HEK293T (cell line): ENCODE data around the gene RPRD1B.

Experiments
- CTCF ChIA-PET: fragments of 350-600 bp; formaldehyde crosslinking; extraction: SDS; loops from one replicate; lab custom pipeline; 2021; ENCODE audit warnings: antibody characterized with exemption, inconsistent platforms; lab: Yijun Ruan, JAX
- POLR2A ChIA-PET: fragments of 350-600 bp; formaldehyde crosslinking; extraction: SDS; loops from one replicate; lab custom pipeline; 2020; ENCODE audit warnings: antibody characterized with exemption, inconsistent platforms; lab: Yijun Ruan, JAX
- DNase-seq: peaks from one replicate; pipeline ENCODE4 v3.0.0; 2012; ENCODE audit warnings: mixed read lengths; ENCODE audit errors: extremely low spot score
- ARNT ChIP-seq: fragments of 450-650 bp; IDR thresholded peaks from 2 replicates; pipeline ENCODE4 v1.6.1; 2017; ENCODE audit warnings: mild to moderate bottlenecking
- BHLHE40 ChIP-seq: fragments of 450-650 bp; IDR thresholded peaks from 2 replicates; pipeline ENCODE4 v1.6.1; 2016; ENCODE audit warnings: mild to moderate bottlenecking, moderate library complexity, borderline replicate concordance
- CTBP1 ChIP-seq: fragments of 450-650 bp; IDR thresholded peaks from 2 replicates; pipeline ENCODE4 v1.6.1; 2016; ENCODE audit warnings: borderline replicate concordance
- ELF4 ChIP-seq: fragments of 450-650 bp; IDR thresholded peaks from 2 replicates; pipeline ENCODE4 v1.6.1; 2017; ENCODE audit warnings: antibody characterized with exemption
- FOXA1 ChIP-seq: fragments of 450-650 bp; IDR thresholded peaks from 2 replicates; pipeline ENCODE4 v1.6.1; 2016; ENCODE audit warnings: mild to moderate bottlenecking
- FOXK2 ChIP-seq: fragments of 450-650 bp; IDR thresholded peaks from 2 replicates; pipeline ENCODE4 v1.6.1; 2016; ENCODE audit warnings: mild to moderate bottlenecking
- FOXM1 ChIP-seq: fragments of 450-650 bp; IDR thresholded peaks from 2 replicates; pipeline ENCODE4 v1.6.1; 2017; ENCODE audit warnings: mild to moderate bottlenecking, borderline replicate concordance
- HDGF ChIP-seq: fragments of 450-650 bp; IDR thresholded peaks from 2 replicates; pipeline ENCODE4 v1.6.1; 2017; ENCODE audit warnings: antibody characterized with exemption, borderline replicate concordance
- L3MBTL2 ChIP-seq: fragments of 450-650 bp; conservative IDR thresholded peaks from 2 replicates; pipeline ENCODE4 v1.6.1; 2016; ENCODE audit warnings: mild to moderate bottlenecking
- NFRKB ChIP-seq: fragments of 450-650 bp; IDR thresholded peaks from 2 replicates; pipeline ENCODE4 v1.6.1; 2016; ENCODE audit warnings: mild to moderate bottlenecking, moderate library complexity
- SP1 ChIP-seq: fragments of 450-650 bp; IDR thresholded peaks from 2 replicates; pipeline ENCODE4 v1.6.1; 2017
- SUZ12 ChIP-seq: fragments of 450-650 bp; IDR thresholded peaks from 2 replicates; pipeline ENCODE4 v1.6.1; 2016; ENCODE audit warnings: mild to moderate bottlenecking
- TARDBP ChIP-seq: fragments of 450-650 bp; IDR thresholded peaks from 2 replicates; pipeline ENCODE4 v1.6.1; 2016
- ZNF384 ChIP-seq: fragments of 450-650 bp; IDR thresholded peaks from 2 replicates; pipeline ENCODE4 v1.6.1; 2016
- TF ChIP-seq, protein P1 (sequence below): fragments of 450-650 bp; IDR thresholded peaks from 2 replicates; pipeline ENCODE4 v1.6.1; 2016

The RPRD1B gene

DNA sequence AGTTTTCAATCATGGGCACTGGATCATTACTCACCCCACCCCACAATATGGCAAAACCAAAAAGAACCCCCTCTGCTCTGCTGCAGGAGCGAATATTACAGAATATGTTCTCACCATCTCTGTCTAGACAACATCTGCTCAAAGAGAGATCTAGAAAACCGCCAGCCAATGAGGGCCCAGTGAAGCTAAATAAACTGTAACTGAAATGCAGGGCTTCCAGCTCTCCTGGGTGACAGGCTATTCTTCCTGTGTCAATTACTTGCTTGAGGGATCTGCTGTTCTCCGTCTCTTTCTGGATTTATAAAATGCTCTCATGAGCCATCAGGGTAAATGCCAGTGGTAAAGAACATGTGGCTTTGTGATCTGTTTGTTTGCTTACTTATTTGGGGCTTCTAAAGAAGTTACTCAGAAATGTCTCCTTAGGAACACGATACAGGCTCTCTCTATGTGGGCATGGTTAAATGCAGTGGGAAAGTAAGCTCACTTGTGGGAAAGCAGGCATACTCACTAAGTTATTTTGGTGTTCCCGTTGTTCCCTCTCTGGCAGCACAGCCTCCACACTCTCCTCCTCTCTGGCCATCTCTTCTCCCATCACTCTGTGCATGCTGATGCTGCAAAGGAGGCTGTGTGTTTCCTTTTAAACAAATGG is 45.1 kb upstream of the RPRD1B start:
- CTCF ChIA-PET = interaction anchor here (0.6 kb wide), 1 partner anchor 11 kb away, joined by 5 read pairs; no protein-coding TSS in a partner anchor
- POLR2A ChIA-PET = no interaction called here
- no peak for DNase-seq
- TF ChIP-seq ARNT (no peak), ZNF384 (no peak), BHLHE40 (no peak), SP1 (no peak), ELF4 (no peak), CTBP1 (no peak), SUZ12 (no peak), HDGF (no peak), FOXK2 (no peak), TARDBP (no peak), FOXA1 (no peak), FOXM1 (no peak), NFRKB (no peak), L3MBTL2 (no peak)
- TF ChIP-seq, protein P1, sequence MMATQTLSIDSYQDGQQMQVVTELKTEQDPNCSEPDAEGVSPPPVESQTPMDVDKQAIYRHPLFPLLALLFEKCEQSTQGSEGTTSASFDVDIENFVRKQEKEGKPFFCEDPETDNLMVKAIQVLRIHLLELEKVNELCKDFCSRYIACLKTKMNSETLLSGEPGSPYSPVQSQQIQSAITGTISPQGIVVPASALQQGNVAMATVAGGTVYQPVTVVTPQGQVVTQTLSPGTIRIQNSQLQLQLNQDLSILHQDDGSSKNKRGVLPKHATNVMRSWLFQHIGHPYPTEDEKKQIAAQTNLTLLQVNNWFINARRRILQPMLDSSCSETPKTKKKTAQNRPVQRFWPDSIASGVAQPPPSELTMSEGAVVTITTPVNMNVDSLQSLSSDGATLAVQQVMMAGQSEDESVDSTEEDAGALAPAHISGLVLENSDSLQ = no peak

GRCh38 chr20:37989601-37990295 is 43.8 kb upstream of the RPRD1B start:
- DNase-seq = no peak
- TF ChIP-seq CTBP1 = no peak
- TF ChIP-seq ELF4 = no peak
- TF ChIP-seq NFRKB = no peak
- no peak for TF ChIP-seq FOXM1
- no peak for TF ChIP-seq L3MBTL2
- no peak for TF ChIP-seq HDGF
- TF ChIP-seq BHLHE40 = no peak
- CTCF ChIA-PET = no interaction called here
- POLR2A ChIA-PET = no interaction called here

DNA sequence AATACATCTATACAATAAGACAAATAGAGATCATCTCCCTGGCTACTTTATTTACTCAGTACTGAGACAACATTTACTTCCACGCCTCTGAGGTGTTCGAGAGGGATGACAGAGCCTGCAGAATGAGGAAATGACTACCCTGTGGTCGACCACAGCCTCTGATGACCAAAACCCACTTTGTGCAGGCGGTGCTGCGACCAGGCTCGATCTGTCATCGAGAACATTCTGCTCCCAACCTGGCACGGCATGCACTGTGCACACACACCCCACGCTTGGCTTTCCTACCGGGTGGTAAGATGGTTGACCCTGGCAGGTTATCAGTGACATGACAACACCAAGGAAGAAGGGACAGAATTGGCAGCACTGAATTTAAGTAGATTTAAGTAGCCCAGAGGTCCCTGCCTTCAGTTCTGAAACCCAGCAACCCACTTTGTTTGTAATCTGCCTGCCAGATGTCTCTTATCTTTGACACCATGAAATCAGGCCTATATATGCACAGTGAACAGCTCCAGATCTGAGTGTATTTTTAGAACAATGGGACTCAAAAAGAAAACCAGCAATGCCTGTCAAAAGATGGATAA is 42.9 kb upstream of the RPRD1B start:
- DNase-seq = no peak
- ChIA-PET POLR2A (no interaction called here), CTCF (interaction anchor here (0.6 kb wide), 1 partner anchor 201 kb away, joined by 3 read pairs; no protein-coding TSS in a partner anchor)
- TF ChIP-seq TARDBP = no peak
- TF ChIP-seq BHLHE40 = no peak
- no peak for TF ChIP-seq ELF4
- no peak for TF ChIP-seq FOXM1
- no peak for TF ChIP-seq SP1
- TF ChIP-seq, protein P1 = no peak
- no peak for TF ChIP-seq SUZ12
- TF ChIP-seq FOXA1 = no peak
- TF ChIP-seq NFRKB = no peak
- no peak for TF ChIP-seq FOXK2
- TF ChIP-seq L3MBTL2 = no peak
- no peak for TF ChIP-seq HDGF
- TF ChIP-seq CTBP1 = no peak

DNA sequence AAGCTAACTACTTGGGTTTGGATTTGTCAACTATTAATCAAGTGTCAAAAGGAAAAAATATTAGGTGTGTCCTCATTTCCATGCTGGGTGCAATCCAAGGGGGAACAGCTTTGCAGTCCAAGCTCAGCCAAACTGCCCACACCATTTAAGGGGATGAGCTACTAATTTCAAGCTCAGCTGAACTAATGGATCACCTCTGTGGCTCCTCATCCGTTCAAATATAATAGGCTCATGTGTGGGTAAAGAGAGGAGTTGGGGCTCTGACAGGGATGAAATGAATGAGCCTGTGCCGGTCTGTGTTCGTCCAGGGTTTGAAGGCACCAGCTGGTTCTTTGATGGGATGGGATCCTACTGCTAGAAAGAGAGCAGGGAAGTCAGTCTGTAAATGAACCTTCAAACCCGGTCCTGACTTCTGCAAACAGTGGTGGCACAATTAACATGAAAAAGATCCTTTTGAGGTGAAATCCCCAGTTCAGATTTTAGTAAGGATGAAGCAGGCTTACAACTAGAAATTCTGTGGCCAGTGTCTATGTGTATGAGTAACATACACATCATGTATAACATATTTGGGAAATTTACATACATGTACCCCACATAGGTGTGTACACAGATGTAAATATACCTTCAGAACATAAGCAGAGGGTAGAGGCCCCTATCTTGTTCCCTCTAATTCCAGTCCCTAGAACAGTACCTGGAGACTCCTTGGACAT is 42.2 kb upstream of the RPRD1B start:
- TF ChIP-seq FOXK2 = no peak
- no peak for TF ChIP-seq CTBP1
- no peak for TF ChIP-seq HDGF
- TF ChIP-seq, protein P1 = no peak
- no peak for TF ChIP-seq FOXM1
- TF ChIP-seq FOXA1 = no peak
- TF ChIP-seq NFRKB = no peak
- no peak for TF ChIP-seq ELF4
- TF ChIP-seq L3MBTL2 = no peak
- TF ChIP-seq TARDBP = no peak
- no peak for DNase-seq
- CTCF ChIA-PET = interaction anchor here (0.6 kb wide), 1 partner anchor 201 kb away, joined by 3 read pairs; no protein-coding TSS in a partner anchor
- POLR2A ChIA-PET = no interaction called here

DNA sequence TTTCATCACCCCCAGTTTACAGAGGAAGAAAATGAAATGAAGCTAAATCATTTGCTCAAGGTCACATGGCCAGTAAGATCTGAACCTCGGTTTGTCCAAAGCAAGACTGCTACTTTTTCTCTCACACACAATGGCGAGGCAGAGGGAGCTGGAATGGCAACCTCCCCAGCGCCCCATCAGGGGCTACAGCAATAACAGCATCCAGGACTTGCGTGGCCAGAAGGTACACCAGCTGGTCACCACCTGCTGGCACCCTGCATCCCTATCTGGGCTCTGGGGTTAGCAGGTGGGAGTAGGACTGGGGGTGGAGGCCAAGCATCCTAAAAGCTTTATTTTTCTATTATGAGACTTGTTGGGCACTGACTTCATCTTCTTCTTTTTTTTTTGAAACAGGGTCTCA is 41.6 kb upstream of the RPRD1B start:
- TF ChIP-seq FOXM1 (no peak), ZNF384 (no peak), TARDBP (no peak), SP1 (no peak), BHLHE40 (no peak), ELF4 (no peak), HDGF (no peak), L3MBTL2 (no peak), FOXA1 (no peak), FOXK2 (no peak), ARNT (no peak), CTBP1 (no peak)
- POLR2A ChIA-PET = no interaction called here
- CTCF ChIA-PET = interaction anchor here (0.7 kb wide), 1 partner anchor 50 kb away, joined by 3 read pairs; no protein-coding TSS in a partner anchor
- DNase-seq = no peak
